HTERT RPE-1 (cell line): ENCODE results near the gene AHNAK2.
"Not testable (repeated sequence)": the region's sequence is repeated elsewhere in the genome, so short reads cannot be mapped to it uniquely, and the experiment has no call there.

Experiments
- in situ Hi-C: fragments of 300-500 bp; cut with MboI; formaldehyde crosslinking; loops from 4 replicates; pipeline ENCODE4 v1.14.3; 2020; ENCODE audit warnings: low sequenced_read_pairs

AHNAK2 gene

GRCh38 chr14:104954746-104955395 is 23.3 kb downstream of the AHNAK2 start:
- in situ Hi-C loops = no loop called here

DNA sequence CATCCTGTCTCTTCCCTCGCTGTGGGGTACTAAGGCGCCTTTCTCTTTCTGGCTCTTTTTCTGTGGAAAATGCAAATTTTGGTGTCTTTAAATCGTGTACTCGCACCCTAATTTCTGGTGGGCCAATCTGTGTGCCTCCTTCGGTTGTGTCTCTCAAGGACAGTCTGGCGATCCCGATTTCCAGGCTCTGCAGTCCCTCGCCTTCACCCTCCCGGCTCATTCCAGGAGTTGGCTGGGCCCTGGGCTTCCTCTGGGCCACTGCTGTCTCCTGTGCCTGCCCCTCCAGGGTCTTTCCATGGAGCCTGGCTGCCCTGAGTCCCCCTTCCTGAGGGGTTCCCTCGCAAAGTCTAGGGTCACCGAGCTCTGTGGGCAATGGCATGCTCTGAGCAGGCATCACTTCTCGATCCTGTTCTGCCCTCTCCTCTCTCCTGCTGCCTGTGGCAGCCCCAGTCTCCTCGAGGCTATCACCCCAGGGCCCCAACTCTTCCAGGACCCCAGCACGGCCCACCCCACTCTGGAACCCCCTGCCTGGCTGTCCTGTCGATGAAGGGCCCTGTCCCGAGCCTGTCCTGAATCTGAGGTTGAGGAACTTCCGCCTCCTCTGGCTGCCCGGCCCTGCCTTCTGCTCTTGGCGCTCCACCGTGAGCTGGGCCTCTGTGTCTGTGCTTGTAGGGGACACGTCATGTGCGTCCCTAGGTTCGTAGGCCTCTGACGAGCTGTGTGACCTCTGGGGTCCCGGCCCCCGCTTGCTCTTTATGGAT is 24.1 kb downstream of the AHNAK2 start:
- in situ Hi-C loops = no loop called here

- in situ Hi-C loops = no loop called here
Observed at GRCh38 chr14:104953097-104953496, 25.1 kb downstream of the AHNAK2 start.

DNA sequence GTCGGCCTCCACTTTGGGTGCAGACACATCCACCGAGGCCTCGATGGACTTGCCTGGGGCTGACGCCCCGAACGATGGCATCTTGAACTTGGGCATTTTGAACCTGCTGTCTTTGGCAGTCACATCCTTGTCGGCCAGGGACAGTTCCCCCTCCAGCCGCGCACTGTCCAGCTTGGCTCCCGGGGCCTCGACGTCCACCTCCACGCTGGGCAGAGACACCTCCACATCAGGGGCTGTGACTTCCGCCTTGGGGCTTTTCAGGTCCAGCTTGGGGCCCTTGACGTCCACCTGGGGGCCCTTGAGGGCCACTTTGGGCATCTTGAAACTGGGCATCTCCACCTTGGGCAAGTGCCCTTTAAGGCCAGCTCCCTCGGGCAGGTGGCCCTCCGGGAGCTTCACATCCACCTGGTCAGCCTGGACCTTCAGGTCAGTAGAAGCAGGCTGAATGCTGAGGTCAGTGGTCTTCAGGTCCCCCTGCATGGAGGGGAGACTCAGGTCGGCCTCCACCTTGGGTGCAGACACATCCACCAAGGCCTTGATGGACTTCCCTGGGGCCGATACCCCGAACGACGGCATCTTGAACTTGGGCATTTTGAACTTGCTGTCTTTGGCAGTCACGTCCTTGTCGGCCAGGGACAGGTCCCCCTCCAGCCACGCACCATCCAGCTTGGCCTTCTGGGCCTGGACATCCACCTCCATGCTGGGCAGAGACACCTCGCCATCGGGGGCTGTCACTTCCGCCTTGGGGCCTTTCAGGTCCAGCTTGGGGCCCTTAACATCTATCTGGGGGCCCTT is 26.1 kb downstream of the AHNAK2 start:
- in situ Hi-C loops = not testable (repeated sequence)

DNA sequence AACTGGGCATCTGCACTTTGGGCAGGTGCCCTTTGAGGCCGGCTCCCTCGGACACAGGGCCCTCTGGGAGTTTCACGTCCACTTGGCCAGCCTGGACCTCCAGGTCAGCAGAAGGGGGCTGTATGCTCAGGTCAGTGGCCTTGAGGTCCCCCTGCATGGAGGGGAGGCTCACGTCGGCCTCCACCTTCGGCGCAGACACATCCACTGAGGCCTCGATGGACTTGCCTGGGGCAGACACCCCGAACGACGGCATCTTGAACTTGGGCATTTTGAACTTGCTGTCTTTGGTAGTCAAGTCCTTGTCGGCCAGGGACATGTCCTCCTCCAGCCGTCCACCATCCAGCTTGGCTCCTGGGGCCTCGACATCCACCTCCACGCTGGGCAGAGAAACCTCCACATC is 27.5 kb downstream of the AHNAK2 start:
- in situ Hi-C loops = not testable (repeated sequence)

DNA sequence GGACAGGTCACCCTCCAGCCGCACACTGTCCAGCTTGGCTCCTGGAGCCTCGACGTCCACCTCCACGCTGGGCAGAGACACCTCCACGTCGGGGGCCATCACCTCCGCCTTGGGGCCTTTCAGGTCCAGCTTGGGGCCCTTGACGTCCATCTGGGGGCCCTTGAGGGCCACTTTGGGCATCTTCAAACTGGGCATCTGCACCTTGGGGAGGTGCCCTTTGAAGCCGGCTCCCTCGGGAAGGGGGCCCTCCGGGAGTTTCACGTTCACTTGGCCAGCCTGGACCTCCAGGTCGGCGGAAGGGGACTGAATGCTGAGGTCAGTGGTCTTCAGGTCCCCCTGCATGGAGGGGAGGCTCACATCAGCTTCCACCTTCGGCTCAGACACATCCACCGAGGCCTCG is 28.2 kb downstream of the AHNAK2 start:
- in situ Hi-C loops = no loop called here

- in situ Hi-C loops = not testable (repeated sequence)
Observed at GRCh38 chr14:104949406-104949955, 28.7 kb downstream of the AHNAK2 start.

GRCh38 chr14:104948736-104949031 is 29.5 kb downstream of the AHNAK2 start:
- in situ Hi-C loops = no loop called here

DNA sequence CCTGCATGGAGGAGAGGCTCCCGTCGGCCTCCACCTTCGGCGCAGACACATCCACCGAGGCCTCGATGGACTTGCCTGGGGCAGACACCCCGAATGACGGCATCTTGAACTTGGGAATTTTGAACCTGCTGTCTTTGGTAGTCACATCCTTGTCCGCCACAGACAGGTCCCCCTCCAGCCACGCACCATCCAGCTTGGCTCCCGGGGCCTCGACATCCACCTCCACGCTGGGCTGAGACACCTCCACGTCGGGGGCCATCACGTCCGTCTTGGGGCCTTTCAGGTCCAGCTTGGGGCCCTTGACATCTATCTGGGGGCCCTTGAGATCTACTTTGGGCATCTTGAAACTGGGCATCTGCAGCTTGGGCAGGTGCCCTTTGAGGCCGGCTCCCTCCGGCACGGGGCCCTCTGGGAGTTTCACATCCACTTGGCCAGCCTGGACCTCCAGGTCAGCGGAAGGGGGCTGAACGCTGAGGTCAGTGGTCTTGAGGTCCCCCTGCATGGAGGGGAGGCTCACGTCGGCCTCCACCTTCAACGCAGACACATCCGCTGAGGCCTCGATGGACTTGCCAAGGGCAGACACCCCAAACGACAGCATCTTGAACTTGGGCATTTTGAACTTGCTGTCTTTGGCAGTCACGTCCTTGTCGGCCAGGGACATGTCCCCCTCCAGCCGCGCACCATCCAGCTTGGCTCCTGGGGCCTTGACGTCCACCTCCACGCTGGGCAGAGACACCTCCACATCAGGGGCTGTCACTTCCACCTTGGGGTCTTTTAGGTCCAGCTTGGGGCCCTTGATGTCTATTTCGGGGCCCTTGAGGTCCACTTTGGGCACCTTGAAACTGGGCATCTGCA is 30.1 kb downstream of the AHNAK2 start:
- in situ Hi-C loops = not testable (repeated sequence)

DNA sequence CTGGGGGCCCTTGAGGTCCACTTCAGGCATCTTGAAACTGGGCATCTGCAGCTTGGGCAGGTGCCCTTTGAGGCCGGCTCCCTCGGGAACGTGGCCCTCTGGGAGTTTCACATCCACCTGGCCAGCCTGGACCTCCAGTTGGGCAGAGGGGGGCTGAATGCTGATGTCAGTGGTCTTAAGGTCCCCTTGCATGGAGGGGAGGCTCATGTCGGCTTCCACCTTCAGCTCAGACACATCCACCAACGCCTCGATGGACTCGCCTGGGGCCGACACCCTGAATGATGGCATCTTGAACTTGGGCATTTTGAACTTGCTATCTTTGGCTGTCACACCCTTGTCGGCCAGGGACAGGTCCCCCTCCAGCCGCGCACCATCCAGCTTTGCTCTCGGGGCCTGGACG is 31.0 kb downstream of the AHNAK2 start:
- in situ Hi-C loops = not testable (repeated sequence)

GRCh38 chr14:104945986-104946965 is 31.9 kb downstream of the AHNAK2 start:
- in situ Hi-C loops = not testable (repeated sequence)

DNA sequence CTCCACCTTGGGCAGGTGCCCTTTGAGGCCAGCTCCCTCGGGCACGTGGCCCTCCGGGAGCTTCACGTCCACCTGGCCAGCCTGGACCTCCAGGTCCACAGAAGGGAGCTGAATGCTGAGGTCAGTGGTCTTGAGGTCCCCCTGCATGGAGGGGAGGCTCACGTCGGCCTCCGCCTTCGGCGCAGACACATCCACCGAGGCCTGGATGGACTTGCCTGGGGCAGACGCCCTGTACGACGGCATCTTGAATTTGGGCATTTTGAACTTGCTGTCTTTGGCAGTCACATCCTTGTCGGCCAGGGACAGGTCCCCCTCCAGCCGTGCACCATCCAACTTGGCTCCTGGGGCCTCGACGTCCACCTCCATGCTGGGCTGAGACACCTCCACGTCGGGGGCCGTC is 32.9 kb downstream of the AHNAK2 start:
- in situ Hi-C loops = not testable (repeated sequence)

DNA sequence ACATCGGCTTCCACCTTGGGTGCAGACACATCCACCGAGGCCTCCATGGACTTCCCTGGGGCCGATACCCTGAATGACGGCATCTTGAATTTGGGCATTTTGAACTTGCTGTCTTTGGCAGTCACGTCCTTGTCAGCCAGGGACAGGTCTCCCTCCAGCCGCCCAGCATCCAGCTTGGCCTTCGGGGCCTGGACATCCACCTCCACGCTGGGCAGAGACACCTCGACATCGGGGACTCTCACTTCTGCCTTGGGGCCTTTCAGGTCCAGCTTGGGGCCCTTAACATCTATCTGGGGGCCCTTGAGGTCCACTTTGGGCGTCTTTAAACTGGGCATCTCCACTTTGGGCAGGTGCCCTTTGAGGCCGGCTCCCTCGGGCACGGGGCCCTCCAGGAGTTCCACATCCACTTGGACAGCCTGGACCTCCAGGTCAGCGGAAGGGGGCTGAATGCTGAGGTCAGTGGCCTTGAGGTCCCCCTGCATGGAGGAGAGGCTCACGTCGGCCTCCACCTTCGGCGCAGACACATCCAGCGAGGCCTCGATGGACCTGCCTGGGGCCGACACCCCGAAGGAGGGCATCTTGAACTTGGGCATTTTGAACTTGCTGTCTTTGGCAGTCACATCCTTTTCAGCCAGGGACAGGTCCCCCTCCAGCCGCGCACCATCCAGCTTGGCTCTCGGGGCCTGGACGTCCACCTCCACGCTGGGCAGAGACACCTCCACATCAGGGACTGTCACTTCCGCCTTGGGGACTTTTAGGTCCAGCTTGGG is 33.6 kb downstream of the AHNAK2 start:
- in situ Hi-C loops = not testable (repeated sequence)

DNA sequence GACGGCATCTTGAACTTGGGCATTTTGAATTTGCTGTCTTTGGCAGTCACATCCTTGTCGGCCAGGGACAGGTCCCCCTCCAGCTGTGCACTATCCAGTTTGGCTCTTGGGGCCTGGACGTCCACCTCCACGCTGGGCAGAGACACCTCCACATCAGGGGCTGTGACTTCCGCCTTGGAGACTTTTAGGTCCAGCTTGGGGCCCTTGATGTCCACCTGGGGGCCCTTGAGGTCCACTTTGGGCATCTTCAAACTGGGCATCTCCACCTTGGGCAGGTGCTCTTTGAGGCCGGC is 34.2 kb downstream of the AHNAK2 start:
- in situ Hi-C loops = not testable (repeated sequence)

DNA sequence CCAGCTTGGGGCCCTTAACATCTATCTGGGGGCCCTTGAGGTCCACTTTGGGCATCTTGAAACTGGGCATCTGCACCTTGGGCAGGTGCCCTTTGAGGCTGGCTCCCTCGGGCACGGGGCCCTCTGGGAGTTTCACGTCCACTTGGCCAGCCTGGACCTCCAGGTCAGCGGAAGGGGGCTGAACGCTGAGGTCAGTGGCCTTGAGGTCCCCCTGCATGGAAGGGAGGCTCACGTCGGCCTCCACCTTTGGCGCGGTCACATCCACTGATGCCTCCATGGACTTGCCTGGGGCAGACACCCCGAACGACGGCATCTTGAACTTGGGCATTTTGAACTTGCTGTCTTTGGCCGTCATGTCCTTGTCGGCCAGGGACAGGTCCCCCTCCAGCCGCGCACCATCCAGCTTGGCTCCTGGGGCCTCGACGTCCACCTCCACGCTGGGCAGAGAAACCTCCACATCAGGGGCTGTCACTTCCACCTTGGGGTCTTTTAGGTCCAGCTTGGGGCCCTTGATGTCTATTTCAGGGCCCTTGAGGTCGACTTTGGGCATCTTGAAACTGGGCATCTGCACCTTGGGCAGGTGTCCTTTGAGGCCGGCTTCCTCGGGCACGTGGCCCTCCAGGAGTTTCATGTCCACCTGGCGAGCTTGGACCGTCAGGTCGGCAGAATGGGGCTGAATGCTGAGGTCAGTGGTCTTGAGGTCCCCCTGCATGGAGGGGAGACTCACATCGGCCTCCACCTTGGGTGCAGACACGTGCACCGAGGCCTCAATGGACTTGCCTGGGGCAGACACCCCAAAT is 34.8 kb downstream of the AHNAK2 start:
- in situ Hi-C loops = not testable (repeated sequence)

DNA sequence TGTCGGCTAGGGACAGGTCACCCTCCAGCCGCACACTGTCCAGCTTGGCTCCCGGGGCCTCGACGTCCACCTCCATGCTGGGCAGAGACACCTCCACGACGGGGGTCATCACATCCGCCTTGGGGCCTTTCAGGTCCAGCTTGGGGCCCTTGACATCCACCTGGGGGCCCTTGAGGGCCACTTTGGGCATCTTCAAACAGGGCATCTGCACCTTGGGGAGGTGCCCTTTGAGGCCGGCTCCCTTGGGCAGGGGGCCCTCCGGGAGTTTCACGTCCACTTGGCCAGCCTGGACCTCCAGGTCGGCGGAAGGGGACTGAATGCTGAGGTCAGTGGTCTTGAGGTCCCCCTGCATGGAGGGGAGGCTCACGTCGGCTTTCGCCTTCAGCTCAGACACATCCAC is 35.6 kb downstream of the AHNAK2 start:
- in situ Hi-C loops = no loop called here

GRCh38 chr14:104941508-104942365 is 36.4 kb downstream of the AHNAK2 start:
- in situ Hi-C loops = no loop called here
